GM12878 (cell line): ENCODE data around the gene MSH3. TPM values are rescaled to one million over a fixed set of nuclear protein-coding genes. Genes with fewer than 3 reads are reported as not detected.

Source experiments
- ATAC-seq: fragments of 200-7000 bp; cut with Tn5 transposase; 3 replicates; pipeline ENCODE4 v1.9.1; 2020; ENCODE audit warnings: mild to moderate bottlenecking, moderate library complexity
- BruUV-seq: library from RNA; stranded (reverse); fragments of 400-500 nt; replicated peaks from 2 replicates; lab custom pipeline; 2021; lab: Mats Ljungman, UMichigan
- CTCF ChIA-PET: fragments of 300-600 bp; sonication (Branson Sonifier 250); formaldehyde crosslinking; extraction: SDS; loops from one replicate; lab custom pipeline; 2021; ENCODE audit warnings: inconsistent platforms; lab: Yijun Ruan, JAX
- POLR2A ChIA-PET: fragments of 350-600 bp; formaldehyde crosslinking; extraction: SDS; loops from one replicate; lab custom pipeline; 2021; ENCODE audit warnings: inconsistent platforms; lab: Charles Lee
- RAD21 ChIA-PET: fragments of 300-600 bp; sonication (Branson Sonifier 250); formaldehyde crosslinking; loops from one replicate; lab custom pipeline; 2023; ENCODE audit warnings: antibody characterized with exemption; ENCODE audit not compliant: unreplicated experiment; lab: Charles Lee
- SMC1A ChIA-PET: fragments of 300-600 bp; sonication (Branson Sonifier 250); formaldehyde crosslinking; loops from one replicate; lab custom pipeline; 2023; ENCODE audit not compliant: unreplicated experiment, uncharacterized antibody; lab: Charles Lee
- DNase-seq: peaks from one replicate; pipeline ENCODE4 v3.0.0-alpha.2; 2011; ENCODE audit warnings: low read depth, low spot score
- FAIRE-seq: peaks from 3 replicates; lab custom pipeline; 2011; peaks lifted over from hg19 to GRCh38; lab: Jason Lieb, UNC
- H2AFZ ChIP-seq: 2 replicates; pipeline ENCODE4 v1.6.0; 2011; ENCODE audit warnings: low read depth, low read length, control low read depth; ENCODE audit not compliant: control insufficient read depth
- H3K27ac ChIP-seq: 2 replicates; pipeline ENCODE4 v1.5.1; 2011; ENCODE audit warnings: control low read depth; ENCODE audit not compliant: control insufficient read depth, insufficient read depth
- H3K27me3 ChIP-seq, 2 experiments: replicated peaks in 1 of 2; 2 replicates each; pipeline versions ENCODE4 v1.6.0 to v1.6.1; 2011; ENCODE audit warnings: low read length in 1 of 2; ENCODE audit not compliant: control insufficient read depth in 2 of 2, insufficient read depth in 2 of 2
- H3K36me3 ChIP-seq, 2 experiments: 2 replicates each; pipeline ENCODE4 v1.5.1; 2011; ENCODE audit warnings: low read length in 1 of 2; ENCODE audit not compliant: control insufficient read depth in 2 of 2, insufficient read depth in 2 of 2
- H3K4me1 ChIP-seq: 2 replicates; pipeline ENCODE4 v1.6.1; 2011; ENCODE audit warnings: mild to moderate bottlenecking, low read length, moderate library complexity, mixed read lengths; ENCODE audit not compliant: control insufficient read depth, insufficient read depth
- H3K4me2 ChIP-seq: 2 replicates; pipeline ENCODE4 v1.6.0; 2011; ENCODE audit warnings: control low read depth; ENCODE audit not compliant: control insufficient read depth, insufficient read depth
- H3K4me3 ChIP-seq: fragments of 200-600 bp; sonication (generic); 2 replicates; pipeline ENCODE4 v1.5.1; 2016
- H3K79me2 ChIP-seq: 2 replicates; pipeline ENCODE4 v1.6.0; 2011; ENCODE audit warnings: low read length; ENCODE audit not compliant: control insufficient read depth, insufficient read depth
- H3K9ac ChIP-seq: 2 replicates; pipeline ENCODE4 v1.8.0; 2011; ENCODE audit warnings: low read length, control low read depth, mixed read lengths; ENCODE audit not compliant: control insufficient read depth, insufficient read depth
- H3K9me3 ChIP-seq: replicated peaks from 3 replicates; pipeline ENCODE4 v1.5.1; 2011; ENCODE audit warnings: mild to moderate bottlenecking, low read length; ENCODE audit not compliant: control insufficient read depth, insufficient read depth
- H4K20me1 ChIP-seq: 2 replicates; pipeline ENCODE4 v1.6.0; 2011; ENCODE audit not compliant: control insufficient read depth, insufficient read depth
- CBX3 ChIP-seq: fragments of 200-600 bp; sonication (generic); IDR thresholded peaks from 2 replicates; pipeline ENCODE4 v1.6.1; 2016; ENCODE audit warnings: low read depth, borderline replicate concordance
- CBX5 ChIP-seq: sonication (generic); IDR thresholded peaks from 2 replicates; pipeline ENCODE4 v1.6.1; 2016; ENCODE audit warnings: low read depth, moderate library complexity, mild to moderate bottlenecking, inconsistent platforms
- EP300 ChIP-seq, 2 experiments: fragments of 150-350 bp in 1 of 2; IDR thresholded peaks; 2 replicates each; pipeline ENCODE4 v1.6.1; 2011 to 2012; ENCODE audit warnings: low read depth in 2 of 2, low read length in 2 of 2, borderline replicate concordance in 1 of 2, improper control_type of control experiment in 1 of 2, inconsistent platforms in 1 of 2; ENCODE audit not compliant: control insufficient read depth in 1 of 2
- ESRRA ChIP-seq: IDR thresholded peaks from 2 replicates; pipeline ENCODE4 v1.6.1; 2012; ENCODE audit warnings: mild to moderate bottlenecking, low read length, improper control_type of control experiment
- ETV6 ChIP-seq, 2 experiments: fragments of 450-650 bp in 1 of 2; IDR thresholded peaks in 1 of 2; conservative IDR thresholded peaks in 1 of 2; 2 replicates each; pipeline ENCODE4 v1.6.1; 2014; ENCODE audit warnings: antibody characterized with exemption in 1 of 2, borderline replicate concordance in 1 of 2, low read depth in 1 of 2, mild to moderate bottlenecking in 1 of 2, moderate library complexity in 1 of 2
- FOXM1 ChIP-seq: IDR thresholded peaks from 2 replicates; pipeline ENCODE4 v1.6.1; 2012; ENCODE audit warnings: low read depth, mild to moderate bottlenecking, inconsistent platforms, low read length, moderate library complexity
- MEF2A ChIP-seq: IDR thresholded peaks from 2 replicates; pipeline ENCODE4 v1.6.1; 2011; ENCODE audit warnings: low read depth, mild to moderate bottlenecking, low read length, moderate library complexity; ENCODE audit not compliant: insufficient read depth
- NR2C1 ChIP-seq: fragments of 450-650 bp; IDR thresholded peaks from 2 replicates; pipeline ENCODE4 v1.6.1; 2017; ENCODE audit warnings: antibody characterized with exemption, mild to moderate bottlenecking, moderate library complexity
- PAX5 ChIP-seq: IDR thresholded peaks from 2 replicates; pipeline ENCODE4 v1.6.1; 2011; ENCODE audit warnings: low read depth, low read length, borderline replicate concordance
- SREBF2 ChIP-seq: IDR thresholded peaks from 2 replicates; pipeline ENCODE4 v1.6.1; 2012; ENCODE audit warnings: mild to moderate bottlenecking, low read length
- WRNIP1 ChIP-seq: IDR thresholded peaks from 2 replicates; pipeline ENCODE4 v1.6.1; 2011; ENCODE audit warnings: low read depth, low read length, improper control_type of control experiment, borderline replicate concordance
- ZBTB33 ChIP-seq: fragments of 450-650 bp; IDR thresholded peaks from 2 replicates; pipeline ENCODE4 v1.6.1; 2017; ENCODE audit warnings: mild to moderate bottlenecking
- ZNF217 ChIP-seq: fragments of 450-650 bp; IDR thresholded peaks from 2 replicates; pipeline ENCODE4 v1.6.1; 2017; ENCODE audit warnings: antibody characterized with exemption, mild to moderate bottlenecking
- ZNF384 ChIP-seq: IDR thresholded peaks from 2 replicates; pipeline ENCODE4 v1.6.1; 2012; ENCODE audit warnings: low read depth, mild to moderate bottlenecking, low read length, improper control_type of control experiment, borderline replicate concordance
- WGBS: methylation state at CpG from one replicate; pipeline ENCODE4 v1.1.6; 2016; ENCODE audit warnings: low lambda C conversion rate; ENCODE audit not compliant: insufficient replicate concordance, insufficient coverage; ENCODE audit errors: missing lambda C conversion rate; 5-methylcytosine and 5-hydroxymethylcytosine counted together
- in situ Hi-C: fragments of 300-500 bp; cut with MboI; formaldehyde crosslinking; loops from 9 replicates; pipeline ENCODE4 v1.14.3; 2018; ENCODE audit warnings: mixed read lengths
- intact Hi-C: fragments of 100-400 bp; cut with micrococcal nuclease; formaldehyde crosslinking; loops from one replicate; pipeline ENCODE4 v1.14.2; 2022; ENCODE audit not compliant: unreplicated experiment
- polyA plus RNA-seq, 11 experiments: library from polyadenylated mRNA; depleted of rRNA in 4 of 11; unstranded in 6 of 11; stranded (reverse) in 5 of 11; fragments of >200 nt; fragmentation: Nextera tagmentation in 4 of 11; fragmentation: Illumina TruSeq in 1 of 11; extraction: Ambion mirVana in 4 of 11; extraction: Trizol in 1 of 11; gene quantifications; 1 replicate in 1 of 11; 2 replicates in 10 of 11; pipeline versions ENCODE4 v1.2.1 to v1.2.3, GENCODE V29; 2011 to 2016; ENCODE audit warnings: inconsistent platforms in 2 of 11, missing spikeins in 2 of 11, low read depth in 1 of 11
- total RNA-seq, 4 experiments: library from RNA; depleted of rRNA in 3 of 4; stranded (reverse); fragments of >200 nt in 3 of 4; fragmentation: Illumina TruSeq in 1 of 4; extraction: Trizol in 1 of 4; gene quantifications; 2 replicates each; pipeline versions ENCODE4 v1.2.1 to v1.2.3, GENCODE V29; 2013 to 2021
- TF ChIP-seq, protein P1 (sequence below): fragments of 450-650 bp; formaldehyde crosslinking; IDR thresholded peaks from 2 replicates; pipeline ENCODE4 v1.4.0; 2020; ENCODE audit warnings: mild to moderate bottlenecking, moderate library complexity
- TF ChIP-seq, protein P2 (sequence below): fragments of 450-650 bp; IDR thresholded peaks from 2 replicates; pipeline ENCODE4 v1.6.1; 2014; ENCODE audit warnings: mild to moderate bottlenecking

MSH3 gene
- total and polyA plus RNA-seq, 10 of the 15 experiments (the other 5 are each of a cell fraction or from before 2014, with no cell fraction given), result 4.7 to 17.5 (median 12.2) TPM

GRCh38 chr5:80745490-80745889 is 91.0 kb downstream of the MSH3 start:
- POLR2A ChIA-PET, result no interaction called here
- FAIRE-seq, result no peak
- SMC1A ChIA-PET, result no interaction called here

More at GRCh38 chr5:80745490-80745889, 91.0 kb downstream of the MSH3 start:
- CTCF ChIA-PET, result no interaction called here
- intact Hi-C loops (no loop called here), in situ Hi-C loops (no loop called here)
- 92% methylated on average over 1 of the region's 1 CpG for WGBS
- no peak overlapping the region for H3K4me3 ChIP-seq
- no peak overlapping the region for H3K4me2 ChIP-seq
- no TSS peak for BruUV-seq
- no peak overlapping the region for H3K27ac ChIP-seq
- peaks cover 5 to 7% of the 10 kb centered on the region in 2 experiments; a peak in 2 of 4 replicates for H3K36me3 ChIP-seq
- H2AFZ ChIP-seq, result no peak overlapping the region
- H3K27me3 ChIP-seq, result no peaks in the 10 kb centered on the region
- no peaks in the 10 kb centered on the region for H3K4me1 ChIP-seq
- ATAC-seq (no peak), DNase-seq (no peak)
- RAD21 ChIA-PET, result no interaction called here
- no peaks in the 10 kb centered on the region for H3K9me3 ChIP-seq
- no peak for TF ChIP-seq SREBF2
- no peak for TF ChIP-seq NR2C1
- no peak for TF ChIP-seq ESRRA
- no peak for TF ChIP-seq ZNF217
- TF ChIP-seq PAX5, result no peak
- TF ChIP-seq, protein P1, sequence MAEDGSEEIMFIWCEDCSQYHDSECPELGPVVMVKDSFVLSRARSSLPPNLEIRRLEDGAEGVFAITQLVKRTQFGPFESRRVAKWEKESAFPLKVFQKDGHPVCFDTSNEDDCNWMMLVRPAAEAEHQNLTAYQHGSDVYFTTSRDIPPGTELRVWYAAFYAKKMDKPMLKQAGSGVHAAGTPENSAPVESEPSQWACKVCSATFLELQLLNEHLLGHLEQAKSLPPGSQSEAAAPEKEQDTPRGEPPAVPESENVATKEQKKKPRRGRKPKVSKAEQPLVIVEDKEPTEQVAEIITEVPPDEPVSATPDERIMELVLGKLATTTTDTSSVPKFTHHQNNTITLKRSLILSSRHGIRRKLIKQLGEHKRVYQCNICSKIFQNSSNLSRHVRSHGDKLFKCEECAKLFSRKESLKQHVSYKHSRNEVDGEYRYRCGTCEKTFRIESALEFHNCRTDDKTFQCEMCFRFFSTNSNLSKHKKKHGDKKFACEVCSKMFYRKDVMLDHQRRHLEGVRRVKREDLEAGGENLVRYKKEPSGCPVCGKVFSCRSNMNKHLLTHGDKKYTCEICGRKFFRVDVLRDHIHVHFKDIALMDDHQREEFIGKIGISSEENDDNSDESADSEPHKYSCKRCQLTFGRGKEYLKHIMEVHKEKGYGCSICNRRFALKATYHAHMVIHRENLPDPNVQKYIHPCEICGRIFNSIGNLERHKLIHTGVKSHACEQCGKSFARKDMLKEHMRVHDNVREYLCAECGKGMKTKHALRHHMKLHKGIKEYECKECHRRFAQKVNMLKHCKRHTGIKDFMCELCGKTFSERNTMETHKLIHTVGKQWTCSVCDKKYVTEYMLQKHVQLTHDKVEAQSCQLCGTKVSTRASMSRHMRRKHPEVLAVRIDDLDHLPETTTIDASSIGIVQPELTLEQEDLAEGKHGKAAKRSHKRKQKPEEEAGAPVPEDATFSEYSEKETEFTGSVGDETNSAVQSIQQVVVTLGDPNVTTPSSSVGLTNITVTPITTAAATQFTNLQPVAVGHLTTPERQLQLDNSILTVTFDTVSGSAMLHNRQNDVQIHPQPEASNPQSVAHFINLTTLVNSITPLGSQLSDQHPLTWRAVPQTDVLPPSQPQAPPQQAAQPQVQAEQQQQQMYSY, result no peak
- no peak for TF ChIP-seq CBX3
- TF ChIP-seq ZNF384, result no peak
- TF ChIP-seq CBX5, result no peak
- no peak for TF ChIP-seq MEF2A
- TF ChIP-seq, protein P2, sequence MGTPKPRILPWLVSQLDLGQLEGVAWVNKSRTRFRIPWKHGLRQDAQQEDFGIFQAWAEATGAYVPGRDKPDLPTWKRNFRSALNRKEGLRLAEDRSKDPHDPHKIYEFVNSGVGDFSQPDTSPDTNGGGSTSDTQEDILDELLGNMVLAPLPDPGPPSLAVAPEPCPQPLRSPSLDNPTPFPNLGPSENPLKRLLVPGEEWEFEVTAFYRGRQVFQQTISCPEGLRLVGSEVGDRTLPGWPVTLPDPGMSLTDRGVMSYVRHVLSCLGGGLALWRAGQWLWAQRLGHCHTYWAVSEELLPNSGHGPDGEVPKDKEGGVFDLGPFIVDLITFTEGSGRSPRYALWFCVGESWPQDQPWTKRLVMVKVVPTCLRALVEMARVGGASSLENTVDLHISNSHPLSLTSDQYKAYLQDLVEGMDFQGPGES, result no peak
- TF ChIP-seq EP300 (IDR thresholded peaks at IDR 0.05; ENCODE audit: borderline replicate concordance in 1 of 2, control insufficient read depth in 1 of 2, low read depth in 2 of 2, low read length in 2 of 2), result no peak
- no peak for TF ChIP-seq FOXM1
- no peak for TF ChIP-seq ZBTB33
- no peak for TF ChIP-seq ETV6 (conservative IDR thresholded peaks at IDR 0.05 in 1 of 2, IDR thresholded peaks at IDR 0.05 in 1 of 2; ENCODE audit: borderline replicate concordance in 1 of 2, low read depth in 1 of 2)
- TF ChIP-seq WRNIP1, result no peak
- H3K79me2 ChIP-seq, result no peaks in the 10 kb centered on the region
- no peak overlapping the region for H3K9ac ChIP-seq
- no peaks in the 10 kb centered on the region for H4K20me1 ChIP-seq
